ENCODE measurements around the gene RPH3AL.

GRCh38 chr17:247767-248166 lies 104.8 kb downstream of the RPH3AL start:
- no peak for TF ChIP-seq ZNF580 (tag by site-specific recombination; IDR thresholded peaks at IDR 0.05)
- no peak for TF ChIP-seq ZSCAN16 (tag by site-specific recombination; IDR thresholded peaks at IDR 0.05)
- no peak for TF ChIP-seq ZNF501 (tag by site-specific recombination; IDR thresholded peaks at IDR 0.05)
- no peak for TF ChIP-seq ZNF292 (tag by site-specific recombination; IDR thresholded peaks at IDR 0.05; ENCODE audit: borderline replicate concordance, low read depth)
- TF ChIP-seq ZNF518A (tag by site-specific recombination; conservative IDR thresholded peaks at IDR 0.05; ENCODE audit: low read depth) = no peak
